ENCODE results near the gene GRPEL2. TPM values are rescaled to one million over a fixed set of nuclear protein-coding genes. Genes with fewer than 3 reads are reported as not detected.

Gene GRPEL2
- total RNA-seq, 1 donor from 2014 or later, result 42.5 TPM

DNA sequence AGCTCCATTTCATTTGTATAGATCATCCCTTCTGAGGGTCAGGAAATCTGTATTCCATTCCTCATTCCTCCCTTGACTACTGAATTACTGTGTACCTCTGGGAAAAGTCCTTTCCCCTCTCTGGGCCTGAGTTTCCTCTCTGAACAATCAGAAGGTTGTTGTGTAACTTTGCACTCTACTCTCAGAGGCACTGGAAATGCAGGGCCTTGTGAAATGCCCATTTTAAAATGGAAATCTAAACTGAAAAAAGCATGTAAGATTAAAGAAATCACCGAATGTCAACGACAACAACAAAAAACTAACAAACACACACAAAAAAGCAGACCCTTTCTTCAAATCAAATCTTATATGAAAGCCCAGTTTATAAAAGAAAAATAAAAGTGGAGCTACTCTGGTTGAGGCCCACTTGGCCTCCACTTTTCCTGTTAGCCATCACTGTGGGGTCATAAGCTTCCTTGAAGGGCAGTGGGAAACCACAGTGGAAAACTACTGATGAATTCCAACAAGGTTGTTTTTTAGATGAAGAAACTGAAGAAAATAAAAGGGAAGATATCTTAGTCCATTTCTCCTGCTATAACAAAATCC, 21.6 kb upstream of the GRPEL2 start:
- TF ChIP-seq EZH2 (IDR thresholded peaks at IDR 0.05) (no peak), EZH2phosphoT487 (IDR thresholded peaks at IDR 0.05) (no peak)
- TF ChIP-seq, protein P1, sequence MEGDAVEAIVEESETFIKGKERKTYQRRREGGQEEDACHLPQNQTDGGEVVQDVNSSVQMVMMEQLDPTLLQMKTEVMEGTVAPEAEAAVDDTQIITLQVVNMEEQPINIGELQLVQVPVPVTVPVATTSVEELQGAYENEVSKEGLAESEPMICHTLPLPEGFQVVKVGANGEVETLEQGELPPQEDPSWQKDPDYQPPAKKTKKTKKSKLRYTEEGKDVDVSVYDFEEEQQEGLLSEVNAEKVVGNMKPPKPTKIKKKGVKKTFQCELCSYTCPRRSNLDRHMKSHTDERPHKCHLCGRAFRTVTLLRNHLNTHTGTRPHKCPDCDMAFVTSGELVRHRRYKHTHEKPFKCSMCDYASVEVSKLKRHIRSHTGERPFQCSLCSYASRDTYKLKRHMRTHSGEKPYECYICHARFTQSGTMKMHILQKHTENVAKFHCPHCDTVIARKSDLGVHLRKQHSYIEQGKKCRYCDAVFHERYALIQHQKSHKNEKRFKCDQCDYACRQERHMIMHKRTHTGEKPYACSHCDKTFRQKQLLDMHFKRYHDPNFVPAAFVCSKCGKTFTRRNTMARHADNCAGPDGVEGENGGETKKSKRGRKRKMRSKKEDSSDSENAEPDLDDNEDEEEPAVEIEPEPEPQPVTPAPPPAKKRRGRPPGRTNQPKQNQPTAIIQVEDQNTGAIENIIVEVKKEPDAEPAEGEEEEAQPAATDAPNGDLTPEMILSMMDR (IDR thresholded peaks at IDR 0.05), result no peak
- H3K27ac ChIP-seq, result no peak overlapping the region
- Mint-ChIP-seq H3K36me3 (no peaks in the 10 kb centered on the region), H3K27ac (no peak overlapping the region), H3K27me3 (ENCODE audit: insufficient read depth, low read depth) (peaks cover 2% of the 10 kb centered on the region), H3K4me3 (no peak overlapping the region), H3K9me3 (no peaks in the 10 kb centered on the region), H3K4me1 (peaks cover 8% of the 10 kb centered on the region)
- no peaks in the 10 kb centered on the region for H3K9me3 ChIP-seq (ENCODE audit: low read depth)
- no peaks in the 10 kb centered on the region for H4K20me1 ChIP-seq (ENCODE audit: low read depth)
- no peaks in the 10 kb centered on the region for H3K79me2 ChIP-seq (ENCODE audit: low read depth)
- no peaks in the 10 kb centered on the region for H3F3A ChIP-seq (ENCODE audit: low read depth)
- H2AFZ ChIP-seq (replicated peaks), result no peak overlapping the region
- no peak for DNase-seq (ENCODE audit: low spot score)
- no peak overlapping the region for H3K4me3 ChIP-seq
- H3K4me1 ChIP-seq, result no peaks in the 10 kb centered on the region
- H3K9ac ChIP-seq, result no peak overlapping the region
- no peaks in the 10 kb centered on the region for H3K27me3 ChIP-seq
- H3K36me3 ChIP-seq, result no peaks in the 10 kb centered on the region
- no peak overlapping the region for H3K4me2 ChIP-seq

DNA sequence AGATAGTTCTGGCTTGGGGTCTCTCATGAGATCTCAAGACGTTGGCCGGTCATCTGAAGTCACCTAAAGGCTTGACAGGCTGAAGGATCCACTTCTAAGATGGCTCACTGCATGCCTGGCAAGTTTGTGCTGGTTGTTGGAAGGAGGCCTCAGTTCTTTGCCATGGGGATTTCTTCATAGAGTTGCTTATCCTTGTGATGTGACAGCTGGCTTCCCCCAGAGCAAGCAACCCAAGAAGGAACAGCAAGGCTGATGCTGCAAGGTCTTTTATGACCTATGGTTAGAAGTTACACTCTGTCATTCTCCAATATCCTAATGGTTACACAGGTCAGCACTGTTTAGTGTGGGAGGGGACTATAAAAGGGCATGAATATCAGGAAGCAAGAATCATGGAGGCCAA, 20.7 kb upstream of the GRPEL2 start:
- Mint-ChIP-seq H3K4me3 (no peak overlapping the region), H3K4me1 (peaks cover 8% of the 10 kb centered on the region), H3K27me3 (ENCODE audit: insufficient read depth, low read depth) (peaks cover 4% of the 10 kb centered on the region), H3K9me3 (no peaks in the 10 kb centered on the region), H3K36me3 (no peaks in the 10 kb centered on the region), H3K27ac (no peak overlapping the region)
- H3F3A ChIP-seq (ENCODE audit: low read depth), result no peaks in the 10 kb centered on the region
- H3K27ac ChIP-seq, result no peak overlapping the region
- no peaks in the 10 kb centered on the region for H3K36me3 ChIP-seq
- no peaks in the 10 kb centered on the region for H3K79me2 ChIP-seq (ENCODE audit: low read depth)
- no peaks in the 10 kb centered on the region for H3K4me1 ChIP-seq
- H3K4me2 ChIP-seq, result no peak overlapping the region
- no peak overlapping the region for H3K4me3 ChIP-seq
- no peak for DNase-seq (ENCODE audit: low spot score)
- H3K9me3 ChIP-seq (ENCODE audit: low read depth), result no peaks in the 10 kb centered on the region
- no peak overlapping the region for H2AFZ ChIP-seq (replicated peaks)
- no peak overlapping the region for H3K9ac ChIP-seq
- no peaks in the 10 kb centered on the region for H4K20me1 ChIP-seq (ENCODE audit: low read depth)
- H3K27me3 ChIP-seq, result no peaks in the 10 kb centered on the region
- no peak for TF ChIP-seq EZH2phosphoT487 (IDR thresholded peaks at IDR 0.05)
- no peak for TF ChIP-seq EZH2 (IDR thresholded peaks at IDR 0.05)
- TF ChIP-seq, protein P1 (IDR thresholded peaks at IDR 0.05), result no peak

DNA sequence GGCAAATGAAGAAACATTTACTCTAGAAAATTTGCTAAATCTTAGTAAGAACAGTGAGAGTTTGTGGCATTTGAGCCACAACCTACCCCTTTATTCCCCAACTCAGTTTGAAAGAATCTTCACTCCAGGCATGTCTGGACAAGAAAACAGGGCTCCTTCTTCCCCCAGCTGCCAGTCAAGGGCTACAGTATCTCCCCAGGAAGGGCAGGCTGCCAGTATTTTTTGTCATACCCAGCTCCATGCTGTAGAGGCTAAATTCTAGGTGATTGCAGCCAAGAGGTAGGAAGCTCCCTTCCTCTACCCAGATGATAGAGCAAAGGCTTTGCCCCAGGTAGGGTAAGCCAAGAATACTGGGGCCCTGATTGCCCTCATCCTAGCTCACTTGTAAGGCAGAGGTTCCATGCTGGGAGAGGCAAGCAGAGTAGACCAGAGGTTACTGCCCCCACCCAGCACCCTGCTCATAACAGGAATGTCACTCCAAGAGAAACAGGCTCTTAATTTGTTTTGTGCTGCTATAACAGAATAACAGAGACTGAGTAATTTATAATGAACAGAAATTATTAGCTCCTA, 20.0 kb upstream of the GRPEL2 start:
- no peak overlapping the region for H3K9ac ChIP-seq
- H3K4me3 ChIP-seq, result no peak overlapping the region
- no peaks in the 10 kb centered on the region for H3F3A ChIP-seq (ENCODE audit: low read depth)
- TF ChIP-seq EZH2phosphoT487 (IDR thresholded peaks at IDR 0.05), result no peak
- TF ChIP-seq EZH2 (IDR thresholded peaks at IDR 0.05), result no peak
- H3K79me2 ChIP-seq (ENCODE audit: low read depth), result no peaks in the 10 kb centered on the region
- Mint-ChIP-seq H3K4me1 (peaks cover 8% of the 10 kb centered on the region), H3K4me3 (no peak overlapping the region), H3K36me3 (no peaks in the 10 kb centered on the region), H3K27ac (no peak overlapping the region), H3K27me3 (ENCODE audit: insufficient read depth, low read depth) (peaks cover 4% of the 10 kb centered on the region), H3K9me3 (no peaks in the 10 kb centered on the region)
- H3K4me1 ChIP-seq, result no peaks in the 10 kb centered on the region
- DNase-seq (ENCODE audit: low spot score), result no peak
- no peaks in the 10 kb centered on the region for H4K20me1 ChIP-seq (ENCODE audit: low read depth)
- H3K9me3 ChIP-seq (ENCODE audit: low read depth), result no peaks in the 10 kb centered on the region
- no peaks in the 10 kb centered on the region for H3K36me3 ChIP-seq
- no peaks in the 10 kb centered on the region for H3K27me3 ChIP-seq
- H3K27ac ChIP-seq, result no peak overlapping the region
- H3K4me2 ChIP-seq, result no peak overlapping the region
- no peak overlapping the region for H2AFZ ChIP-seq (replicated peaks)

DNA sequence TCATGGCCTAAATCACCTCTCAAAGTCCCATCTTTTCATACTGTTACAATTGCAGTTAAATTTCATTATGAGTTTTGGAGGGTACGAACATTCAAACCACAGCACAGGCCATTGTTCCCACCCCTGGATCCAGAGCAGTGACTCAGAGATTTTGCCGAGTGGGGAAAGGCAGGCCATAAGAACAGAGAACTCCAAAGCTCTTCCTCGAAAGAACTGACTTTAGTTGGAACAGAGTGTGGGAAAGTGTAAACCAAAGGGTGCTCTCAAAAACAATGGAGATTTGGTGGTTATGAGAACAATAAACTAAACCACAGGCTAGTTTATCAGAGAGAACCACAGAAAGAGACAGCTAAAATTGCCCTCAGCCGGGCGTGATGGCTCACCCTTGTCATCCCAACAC, 19.4 kb upstream of the GRPEL2 start:
- no peaks in the 10 kb centered on the region for H3K27me3 ChIP-seq
- no peak overlapping the region for H3K27ac ChIP-seq
- no peaks in the 10 kb centered on the region for H3K36me3 ChIP-seq
- H3K4me2 ChIP-seq, result no peak overlapping the region
- TF ChIP-seq, protein P1 (IDR thresholded peaks at IDR 0.05), result no peak
- TF ChIP-seq EZH2phosphoT487 (IDR thresholded peaks at IDR 0.05) (no peak), EZH2 (IDR thresholded peaks at IDR 0.05) (no peak)
- no peaks in the 10 kb centered on the region for H3F3A ChIP-seq (ENCODE audit: low read depth)
- no peak overlapping the region for H3K9ac ChIP-seq
- Mint-ChIP-seq H3K4me3 (no peak overlapping the region), H3K4me1 (peaks cover 5% of the 10 kb centered on the region), H3K36me3 (no peaks in the 10 kb centered on the region), H3K27ac (no peak overlapping the region), H3K27me3 (ENCODE audit: insufficient read depth, low read depth) (peaks cover 4% of the 10 kb centered on the region), H3K9me3 (no peaks in the 10 kb centered on the region)
- H3K79me2 ChIP-seq (ENCODE audit: low read depth), result no peaks in the 10 kb centered on the region
- H3K4me1 ChIP-seq, result no peaks in the 10 kb centered on the region
- DNase-seq (ENCODE audit: low spot score), result no peak
- no peak overlapping the region for H3K4me3 ChIP-seq
- H3K9me3 ChIP-seq (ENCODE audit: low read depth), result no peaks in the 10 kb centered on the region
- H2AFZ ChIP-seq (replicated peaks), result no peak overlapping the region
- H4K20me1 ChIP-seq (ENCODE audit: low read depth), result no peaks in the 10 kb centered on the region

Data from neural progenitor cell (in vitro differentiated cells).